ENCODE data around the gene ZC3H7A. TPM values are rescaled to one million over a fixed set of nuclear protein-coding genes. Genes with fewer than 3 reads are reported as not detected.
A peak's percentile ranks its signal among the peaks of the same experiment; 100 is the strongest.

ZC3H7A gene
- total RNA-seq, 1 donor from 2014 or later: 163 TPM

DNA sequence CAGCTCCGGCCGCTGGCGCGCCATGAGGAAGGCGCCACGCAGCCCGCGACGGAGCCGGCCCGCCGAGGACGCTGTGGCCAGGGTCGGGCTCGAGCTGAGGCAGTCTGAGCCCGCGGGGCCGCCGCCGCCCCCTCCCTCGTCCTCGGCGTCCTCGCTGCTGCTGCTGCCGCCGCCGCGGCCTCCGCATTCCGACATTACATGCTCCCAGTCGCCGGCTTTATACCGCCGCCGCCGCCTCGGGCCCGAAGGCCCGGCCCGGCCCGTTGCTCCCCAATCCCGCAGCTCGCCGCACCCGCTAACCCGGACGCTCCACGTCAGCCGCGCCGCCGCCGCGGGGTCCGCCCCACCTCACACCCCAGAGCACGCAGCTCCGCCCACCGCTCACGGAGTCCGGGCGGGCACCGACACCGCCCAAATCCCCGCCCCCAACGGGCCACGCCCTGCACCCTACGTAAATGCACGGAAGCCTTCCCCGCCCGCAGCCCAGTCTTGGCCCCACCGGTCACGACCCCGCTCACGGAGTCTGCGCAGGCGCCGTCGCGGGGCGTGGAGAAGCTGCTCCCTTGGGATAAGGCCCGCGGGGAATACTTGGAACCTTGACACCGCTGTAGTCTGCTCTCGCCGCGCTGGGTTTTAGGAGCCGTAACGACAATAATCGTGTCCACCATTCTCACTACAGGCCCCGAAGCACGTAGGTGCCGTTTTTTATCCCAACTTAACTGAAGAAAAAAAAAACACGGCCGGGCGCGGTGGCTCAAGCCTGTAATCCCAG lies 54.3 kb downstream of the ZC3H7A start, which contains the start of gene TXNDC11:
Gene TXNDC11, minus strand, starts transcription at position 322 of the 772 bp plus-strand sequence. Its CDS starts 127 bp downstream, at position 195.
- H3K4me1 Mint-ChIP-seq: peaks cover 58% of the 10 kb centered on the region

GRCh38 chr16:11742093-11742535 lies 54.9 kb downstream of the ZC3H7A start:
- Mint-ChIP-seq H3K9me3 (no peaks in the 10 kb centered on the region), H3K4me1 (peaks cover 63% of the 10 kb centered on the region), H3K27me3 (no peaks in the 10 kb centered on the region), H3K27ac (peak overlapping the region; percentile 80), H3K36me3 (ENCODE audit: low read depth) (peaks cover 34% of the 10 kb centered on the region), H3K4me3 (peak overlapping the region; percentile 89)
- intact Hi-C loops (cut with micrococcal nuclease): loop anchor here (1.0 to 2.0 kb wide), 6 partner anchors 18 to 109 kb away; partner anchors contain the start of genes RSL1D1 and ZC3H7A
- DNase-seq: no peak
- peak; percentile 0 for ATAC-seq (ENCODE audit: low read depth)
- TF ChIP-seq, protein P1, sequence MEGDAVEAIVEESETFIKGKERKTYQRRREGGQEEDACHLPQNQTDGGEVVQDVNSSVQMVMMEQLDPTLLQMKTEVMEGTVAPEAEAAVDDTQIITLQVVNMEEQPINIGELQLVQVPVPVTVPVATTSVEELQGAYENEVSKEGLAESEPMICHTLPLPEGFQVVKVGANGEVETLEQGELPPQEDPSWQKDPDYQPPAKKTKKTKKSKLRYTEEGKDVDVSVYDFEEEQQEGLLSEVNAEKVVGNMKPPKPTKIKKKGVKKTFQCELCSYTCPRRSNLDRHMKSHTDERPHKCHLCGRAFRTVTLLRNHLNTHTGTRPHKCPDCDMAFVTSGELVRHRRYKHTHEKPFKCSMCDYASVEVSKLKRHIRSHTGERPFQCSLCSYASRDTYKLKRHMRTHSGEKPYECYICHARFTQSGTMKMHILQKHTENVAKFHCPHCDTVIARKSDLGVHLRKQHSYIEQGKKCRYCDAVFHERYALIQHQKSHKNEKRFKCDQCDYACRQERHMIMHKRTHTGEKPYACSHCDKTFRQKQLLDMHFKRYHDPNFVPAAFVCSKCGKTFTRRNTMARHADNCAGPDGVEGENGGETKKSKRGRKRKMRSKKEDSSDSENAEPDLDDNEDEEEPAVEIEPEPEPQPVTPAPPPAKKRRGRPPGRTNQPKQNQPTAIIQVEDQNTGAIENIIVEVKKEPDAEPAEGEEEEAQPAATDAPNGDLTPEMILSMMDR (IDR thresholded peaks at IDR 0.05): no peak
- POLR2A ChIA-PET: interaction anchor here (0.5 to 6.1 kb wide), 29 partner anchors 8 to 784 kb away, joined by 3 to 151 read pairs (median 7); partner anchors contain the start of genes GSPT1, LITAF, RSL1D1 and ZC3H7A
- CTCF ChIA-PET: interaction anchor here (0.6 to 3.7 kb wide), 6 partner anchors 24 to 777 kb away, joined by 3 to 32 read pairs (median 3); partner anchors contain the start of gene ZC3H7A

More for the DNA sequence above, 54.3 kb downstream of the ZC3H7A start, which contains the start of gene TXNDC11:
- peak within 1 kb of the TSS; percentile 89 for H3K27ac Mint-ChIP-seq
- intact Hi-C loops (cut with micrococcal nuclease): loop anchor here (1.0 to 2.0 kb wide), 7 partner anchors 18 to 109 kb away; partner anchors contain the start of genes RSL1D1 and ZC3H7A
- H3K4me3 Mint-ChIP-seq: peak within 1 kb of the TSS; percentile 89
- peak; percentile 91 for ATAC-seq (ENCODE audit: low read depth)
- no peaks in the 10 kb centered on the region for H3K9me3 Mint-ChIP-seq
- ChIA-PET CTCF (interaction anchor here (0.6 to 3.7 kb wide), 9 partner anchors 11 to 777 kb away, joined by 3 to 32 read pairs (median 3); partner anchors contain the start of gene ZC3H7A), POLR2A (interaction anchor here (0.5 to 6.1 kb wide), 31 partner anchors 8 to 785 kb away, joined by 3 to 151 read pairs (median 7); partner anchors contain the start of genes GSPT1, LITAF, RSL1D1 and ZC3H7A)
- no peaks in the 10 kb centered on the region for H3K27me3 Mint-ChIP-seq
- DNase-seq: peak; percentile 100
- TF ChIP-seq, protein P1 (IDR thresholded peaks at IDR 0.05): no peak
- peaks cover 31% of the 10 kb centered on the region for H3K36me3 Mint-ChIP-seq (ENCODE audit: low read depth)

- CTCF ChIA-PET: interaction anchor here (1.7 kb wide), 1 partner anchor 57 kb away, joined by 6 read pairs; the partner anchor contains the start of gene ZC3H7A
These were observed 56.5 kb downstream of the ZC3H7A start for GRCh38 chr16:11740567-11740966.

DNA sequence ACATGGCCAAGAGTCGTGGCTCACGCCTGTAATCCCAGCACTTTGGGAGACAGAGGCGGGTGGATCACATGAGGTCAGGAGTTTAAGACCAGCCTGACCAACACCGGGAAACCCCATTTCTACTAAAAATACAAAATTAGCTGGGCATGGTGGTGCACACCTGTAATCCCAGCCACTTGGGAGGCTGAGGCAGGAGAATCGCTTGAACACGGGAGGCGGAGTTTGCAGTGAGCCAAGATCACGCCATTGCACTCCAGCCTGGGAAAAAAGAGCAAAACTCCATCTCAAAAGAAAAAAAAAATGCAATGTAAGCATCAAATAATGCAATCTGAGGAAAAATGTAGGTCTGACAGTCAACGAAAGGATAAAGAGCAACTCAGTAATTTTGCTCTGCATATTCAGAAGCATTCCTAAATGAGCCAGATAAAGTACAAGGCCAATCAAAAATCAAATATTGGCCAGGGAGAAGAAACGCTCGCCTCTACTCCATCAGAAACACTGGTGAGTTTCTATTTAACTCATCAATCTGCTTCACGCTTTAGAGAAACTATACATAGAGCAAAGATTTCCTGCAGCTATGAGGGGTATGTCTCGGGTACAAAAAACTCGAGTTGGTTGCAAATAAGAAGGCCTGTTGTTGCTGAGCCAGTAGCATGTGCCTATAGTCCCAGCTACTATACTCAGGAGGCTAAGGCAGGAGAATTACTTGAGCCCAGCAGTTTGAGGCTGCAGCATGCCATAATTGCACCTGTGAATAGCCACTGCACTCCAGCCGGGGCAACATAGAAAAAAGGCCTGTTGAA lies 58.1 kb downstream of the ZC3H7A start:
- peak overlapping the region; percentile 36 for H3K4me3 Mint-ChIP-seq
- ChIA-PET POLR2A (interaction anchor here (0.6 to 6.1 kb wide), 12 partner anchors 10 to 783 kb away, joined by 3 to 151 read pairs (median 4); partner anchors contain the start of gene ZC3H7A), CTCF (interaction anchor here (1.7 kb wide), 1 partner anchor 59 kb away, joined by 6 read pairs; the partner anchor contains the start of gene ZC3H7A)
- H3K4me1 Mint-ChIP-seq: peaks cover 76% of the 10 kb centered on the region
- peaks cover 64% of the 10 kb centered on the region for H3K36me3 Mint-ChIP-seq (ENCODE audit: low read depth)
- DNase-seq: no peak
- no peak for ATAC-seq (ENCODE audit: low read depth)
- no peaks in the 10 kb centered on the region for H3K27me3 Mint-ChIP-seq
- intact Hi-C loops (cut with micrococcal nuclease): no loop called here
- TF ChIP-seq, protein P1 (IDR thresholded peaks at IDR 0.05): no peak
- H3K27ac Mint-ChIP-seq: peak overlapping the region; percentile 50
- H3K9me3 Mint-ChIP-seq: no peaks in the 10 kb centered on the region

More at GRCh38 chr16:11740567-11740966, 56.5 kb downstream of the ZC3H7A start:
- peaks cover 48% of the 10 kb centered on the region for H3K36me3 Mint-ChIP-seq (ENCODE audit: low read depth)
- H3K4me3 Mint-ChIP-seq: peak overlapping the region; percentile 89
- intact Hi-C loops (cut with micrococcal nuclease): no loop called here
- ATAC-seq (ENCODE audit: low read depth) (no peak), DNase-seq (no peak)
- POLR2A ChIA-PET: interaction anchor here (0.5 to 6.1 kb wide), 2 partner anchors 57 to 274 kb away, joined by 5 to 151 read pairs; partner anchors contain the start of gene ZC3H7A
- TF ChIP-seq, protein P1 (IDR thresholded peaks at IDR 0.05): no peak
- H3K4me1 Mint-ChIP-seq: peaks cover 71% of the 10 kb centered on the region
- H3K9me3 Mint-ChIP-seq: no peaks in the 10 kb centered on the region
- peak overlapping the region; percentile 80 for H3K27ac Mint-ChIP-seq
- H3K27me3 Mint-ChIP-seq: no peaks in the 10 kb centered on the region
